ENCODE measurements around the gene PRLR. TPM values are rescaled to one million over a fixed set of nuclear protein-coding genes. Genes with fewer than 3 reads are reported as not detected.

Gene PRLR
- total RNA-seq, 1 experiment from 2014 or later, result 2.5 TPM

GRCh38 chr5:35120715-35121114, 109.6 kb downstream of the PRLR start:
- Histone ChIP-seq H2BK120ac (ENCODE audit: low read depth, low read length, poor library complexity, severe bottlenecking) (no peak overlapping the region), H3K27me3 (ENCODE audit: insufficient read depth, low read length) (no peaks in the 10 kb centered on the region), H3K4me1 (ENCODE audit: insufficient read depth, low read length) (no peaks in the 10 kb centered on the region), H3K79me1 (ENCODE audit: insufficient read depth, low read depth, low read length, poor library complexity, severe bottlenecking) (no peaks in the 10 kb centered on the region), H3K23me2 (ENCODE audit: insufficient read length, low read depth, low read length, poor library complexity, severe bottlenecking) (no peaks in the 10 kb centered on the region), H4K20me1 (ENCODE audit: control insufficient read depth, insufficient read depth, insufficient read length) (no peaks in the 10 kb centered on the region), H2AK5ac (ENCODE audit: insufficient read length, low read length) (no peak overlapping the region), H2BK20ac (ENCODE audit: low read depth, low read length, poor library complexity, severe bottlenecking) (no peak overlapping the region), H4K91ac (ENCODE audit: insufficient read length, low read depth, low read length) (no peak overlapping the region), H4K8ac (replicated peaks; ENCODE audit: insufficient read length, low read depth, low read length) (no peak overlapping the region), H3K18ac (ENCODE audit: insufficient read length, low read depth, low read length) (no peak overlapping the region), H3K4ac (ENCODE audit: low read depth, low read length) (no peak overlapping the region), H3K56ac (ENCODE audit: insufficient read length, low read depth, low read length) (no peak overlapping the region), H3K9ac (ENCODE audit: extremely low read depth, insufficient read length, low read length) (no peak overlapping the region), H3T11ph (ENCODE audit: low read length) (no peak overlapping the region), H2BK12ac (ENCODE audit: insufficient read length, low read depth, low read length) (no peak overlapping the region), H3K9me3 (ENCODE audit: control insufficient read depth, low read depth, low read length) (no peaks in the 10 kb centered on the region), H3K79me2 (ENCODE audit: insufficient read depth, low read length) (no peaks in the 10 kb centered on the region), H4K5ac (ENCODE audit: insufficient read length, low read depth, low read length) (no peak overlapping the region), H2BK15ac (ENCODE audit: low read depth, low read length) (no peak overlapping the region), H2BK5ac (ENCODE audit: insufficient read length, low read length) (no peak overlapping the region), H3K4me2 (ENCODE audit: insufficient read depth, insufficient read length, low read length) (no peak overlapping the region), H3K14ac (ENCODE audit: insufficient read depth, low read length) (no peak overlapping the region), H3K23ac (ENCODE audit: insufficient read length, low read depth, low read length) (no peak overlapping the region), H2AFZ (ENCODE audit: low read length) (no peak overlapping the region), H3K27ac (ENCODE audit: insufficient read length, low read depth, low read length) (no peak overlapping the region)
- Mint-ChIP-seq H3K27me3 (ENCODE audit: low read depth) (peaks cover 3% of the 10 kb centered on the region; the same call in 1 of the 2 replicates), H3K4me1 (no peaks in the 10 kb centered on the region), H3K4me3 (no peak overlapping the region), H3K9me3 (no peaks in the 10 kb centered on the region), H3K27ac (no peak overlapping the region), H3K36me3 (ENCODE audit: insufficient read depth in 1 of 3, low read depth in 3 of 3) (no peaks in the 10 kb centered on the region)
- WGBS (ENCODE audit: extremely low coverage, insufficient read length, low lambda C conversion rate), result no CpG with 5 or more reads among the region's 1 CpG
- TF ChIP-seq, protein P1, sequence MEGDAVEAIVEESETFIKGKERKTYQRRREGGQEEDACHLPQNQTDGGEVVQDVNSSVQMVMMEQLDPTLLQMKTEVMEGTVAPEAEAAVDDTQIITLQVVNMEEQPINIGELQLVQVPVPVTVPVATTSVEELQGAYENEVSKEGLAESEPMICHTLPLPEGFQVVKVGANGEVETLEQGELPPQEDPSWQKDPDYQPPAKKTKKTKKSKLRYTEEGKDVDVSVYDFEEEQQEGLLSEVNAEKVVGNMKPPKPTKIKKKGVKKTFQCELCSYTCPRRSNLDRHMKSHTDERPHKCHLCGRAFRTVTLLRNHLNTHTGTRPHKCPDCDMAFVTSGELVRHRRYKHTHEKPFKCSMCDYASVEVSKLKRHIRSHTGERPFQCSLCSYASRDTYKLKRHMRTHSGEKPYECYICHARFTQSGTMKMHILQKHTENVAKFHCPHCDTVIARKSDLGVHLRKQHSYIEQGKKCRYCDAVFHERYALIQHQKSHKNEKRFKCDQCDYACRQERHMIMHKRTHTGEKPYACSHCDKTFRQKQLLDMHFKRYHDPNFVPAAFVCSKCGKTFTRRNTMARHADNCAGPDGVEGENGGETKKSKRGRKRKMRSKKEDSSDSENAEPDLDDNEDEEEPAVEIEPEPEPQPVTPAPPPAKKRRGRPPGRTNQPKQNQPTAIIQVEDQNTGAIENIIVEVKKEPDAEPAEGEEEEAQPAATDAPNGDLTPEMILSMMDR (conservative IDR thresholded peaks at IDR 0.05), result no peak
- no peak for DNase-seq
